Stimulated activated CD4-positive, alpha-beta T cell treated with anti-CD3 and anti-CD28 coated beads, Interleukin-1b, Interleukin-23, amount 100 ng/mL, for 4 hours (primary cell): Measurements from ENCODE around the gene FAM181A.

ENCODE experiments used
- DNase-seq, 2 donors: peaks; one replicate each; pipeline ENCODE4 v3.0.0-alpha.2; 2020; ENCODE audit warnings: low read depth in 2 of 2

Gene FAM181A

GRCh38 chr14:93929048-93929535 lies 1.9 kb downstream of the FAM181A start:
- no peak for DNase-seq

- DNase-seq, result no peak
Observed at GRCh38 chr14:93929657-93930056, 2.5 kb downstream of the FAM181A start.

- no peak for DNase-seq
Observed at GRCh38 chr14:93930296-93930988, 3.3 kb downstream of the FAM181A start.

- DNase-seq, result no peak
Observed at GRCh38 chr14:93930989-93931307, 3.8 kb downstream of the FAM181A start.

- DNase-seq, result no peak
Observed at GRCh38 chr14:93932642-93933041, 5.5 kb downstream of the FAM181A start.

GRCh38 chr14:93935213-93935612 lies 8.1 kb downstream of the FAM181A start:
- no peak for DNase-seq

GRCh38 chr14:93936245-93936644 lies 9.1 kb downstream of the FAM181A start:
- no peak for DNase-seq

GRCh38 chr14:93936926-93937325 lies 9.8 kb downstream of the FAM181A start:
- no peak for DNase-seq

- no peak for DNase-seq
Observed at GRCh38 chr14:93937519-93937918, 10.4 kb downstream of the FAM181A start.

- no peak for DNase-seq
Observed at GRCh38 chr14:93938751-93939303, 11.7 kb downstream of the FAM181A start.

- DNase-seq, result peak; percentile 93 to 95
Observed at GRCh38 chr14:93939304-93940229, 12.4 kb downstream of the FAM181A start.

GRCh38 chr14:93940437-93940836 lies 13.3 kb downstream of the FAM181A start:
- DNase-seq, result no peak

- no peak for DNase-seq
Observed at GRCh38 chr14:93941293-93941910, 14.3 kb downstream of the FAM181A start.

GRCh38 chr14:93943052-93943451 lies 15.9 kb downstream of the FAM181A start:
- DNase-seq, result no peak

- DNase-seq, result no peak
Observed at GRCh38 chr14:93943930-93944329, 16.8 kb downstream of the FAM181A start.

GRCh38 chr14:93944348-93945069 lies 17.4 kb downstream of the FAM181A start:
- DNase-seq, result no peak

- DNase-seq, result no peak
Observed at GRCh38 chr14:93945070-93945399, 17.9 kb downstream of the FAM181A start.

GRCh38 chr14:93946104-93946503 lies 19.0 kb downstream of the FAM181A start:
- DNase-seq, result no peak

- no peak for DNase-seq
Observed at GRCh38 chr14:93946541-93947090, 19.5 kb downstream of the FAM181A start.

- DNase-seq, result no peak
Observed at GRCh38 chr14:93947282-93947681, 20.1 kb downstream of the FAM181A start.

- no peak for DNase-seq
Observed at GRCh38 chr14:93949511-93950075, 22.4 kb downstream of the FAM181A start.
